DOHH2 (cell line): ENCODE data around the gene DDX17.

Experiments
- H3F3A ChIP-seq: fragments of 200-600 bp; sonication (generic), shearing (Covaris generic); 2 replicates; pipeline ENCODE4 v1.6.0; 2016; ENCODE audit warnings: antibody characterized with exemption, mild to moderate bottlenecking; ENCODE audit not compliant: control insufficient read depth, insufficient read depth
- H3K27ac ChIP-seq: fragments of 200-600 bp; sonication (generic); 2 replicates; pipeline ENCODE4 v1.5.1; 2014; ENCODE audit warnings: low read depth, mild to moderate bottlenecking, low read length, moderate library complexity
- H3K27me3 ChIP-seq: fragments of 200-600 bp; sonication (generic); 2 replicates; pipeline ENCODE4 v1.6.1; 2014; ENCODE audit warnings: mild to moderate bottlenecking, low read length, mixed read lengths; ENCODE audit not compliant: control insufficient read depth
- H3K36me3 ChIP-seq: fragments of 200-600 bp; sonication (generic); 2 replicates; pipeline ENCODE4 v1.6.1; 2014; ENCODE audit warnings: mild to moderate bottlenecking, low read length, moderate library complexity, mixed read lengths; ENCODE audit not compliant: control insufficient read depth
- H3K4me1 ChIP-seq: fragments of 200-600 bp; sonication (generic); 2 replicates; pipeline ENCODE4 v1.6.1; 2014; ENCODE audit warnings: mild to moderate bottlenecking, low read length, mixed read lengths; ENCODE audit not compliant: control insufficient read depth
- H3K4me2 ChIP-seq: fragments of 200-600 bp; sonication (generic); 2 replicates; pipeline ENCODE4 v1.6.0; 2014; ENCODE audit warnings: mild to moderate bottlenecking, low read length, moderate library complexity
- H3K4me3 ChIP-seq: fragments of 200-600 bp; sonication (generic); 2 replicates; pipeline ENCODE4 v1.5.1; 2014; ENCODE audit warnings: mild to moderate bottlenecking, low read length, mixed read lengths
- H3K79me2 ChIP-seq: fragments of 200-600 bp; sonication (generic); 2 replicates; pipeline ENCODE4 v1.6.1; 2014; ENCODE audit warnings: mild to moderate bottlenecking, low read length, mixed read lengths; ENCODE audit not compliant: control insufficient read depth
- H3K9me2 ChIP-seq: fragments of 200-600 bp; sonication (generic); replicated peaks from 2 replicates; pipeline ENCODE4 v1.6.1; 2014; ENCODE audit warnings: mild to moderate bottlenecking, low read length, mixed read lengths; ENCODE audit not compliant: control insufficient read depth
- H3K9me3 ChIP-seq: fragments of 200-600 bp; sonication (generic); 2 replicates; pipeline ENCODE4 v1.6.1; 2014; ENCODE audit warnings: antibody characterized with exemption, low read length, mixed read lengths; ENCODE audit not compliant: control insufficient read depth, insufficient read depth
- H4K20me1 ChIP-seq: fragments of 200-600 bp; sonication (generic); 2 replicates; pipeline ENCODE4 v1.6.0; 2014; ENCODE audit warnings: low read depth, mild to moderate bottlenecking, antibody characterized with exemption, low read length, moderate library complexity; ENCODE audit not compliant: control insufficient read depth, insufficient read depth
- EZH2phosphoT487 ChIP-seq: fragments of 200-600 bp; sonication (generic); IDR thresholded peaks from 2 replicates; pipeline ENCODE4 v1.6.1; 2017; ENCODE audit warnings: borderline replicate concordance, mild to moderate bottlenecking, antibody characterized with exemption, low read length, moderate library complexity, mixed read lengths
- TF ChIP-seq, protein P1 (sequence below): fragments of 200-600 bp; sonication (generic); IDR thresholded peaks from one replicate; pipeline ENCODE4 v1.5.1; 2014; ENCODE audit warnings: antibody characterized with exemption, mild to moderate bottlenecking, low read depth, low read length; ENCODE audit not compliant: poor library complexity, severe bottlenecking

Gene DDX17

GRCh38 chr22:38456272-38456835, 49.8 kb downstream of the DDX17 start:
- H3K4me2 ChIP-seq, result peak overlapping the region; percentile 55
- H3K27me3 ChIP-seq, result peaks cover 73% of the 10 kb centered on the region
- no peaks in the 10 kb centered on the region for H4K20me1 ChIP-seq
- no peaks in the 10 kb centered on the region for H3K36me3 ChIP-seq
- H3K4me3 ChIP-seq, result peak overlapping the region; percentile 40; the same call in 1 of the 2 replicates
- no peaks in the 10 kb centered on the region for H3K9me2 ChIP-seq
- no peaks in the 10 kb centered on the region for H3K9me3 ChIP-seq
- H3K79me2 ChIP-seq, result no peaks in the 10 kb centered on the region
- H3K4me1 ChIP-seq, result peaks cover 8% of the 10 kb centered on the region
- no peaks in the 10 kb centered on the region for H3F3A ChIP-seq
- H3K27ac ChIP-seq, result no peak overlapping the region
- TF ChIP-seq EZH2phosphoT487, result no peak
- TF ChIP-seq, protein P1, sequence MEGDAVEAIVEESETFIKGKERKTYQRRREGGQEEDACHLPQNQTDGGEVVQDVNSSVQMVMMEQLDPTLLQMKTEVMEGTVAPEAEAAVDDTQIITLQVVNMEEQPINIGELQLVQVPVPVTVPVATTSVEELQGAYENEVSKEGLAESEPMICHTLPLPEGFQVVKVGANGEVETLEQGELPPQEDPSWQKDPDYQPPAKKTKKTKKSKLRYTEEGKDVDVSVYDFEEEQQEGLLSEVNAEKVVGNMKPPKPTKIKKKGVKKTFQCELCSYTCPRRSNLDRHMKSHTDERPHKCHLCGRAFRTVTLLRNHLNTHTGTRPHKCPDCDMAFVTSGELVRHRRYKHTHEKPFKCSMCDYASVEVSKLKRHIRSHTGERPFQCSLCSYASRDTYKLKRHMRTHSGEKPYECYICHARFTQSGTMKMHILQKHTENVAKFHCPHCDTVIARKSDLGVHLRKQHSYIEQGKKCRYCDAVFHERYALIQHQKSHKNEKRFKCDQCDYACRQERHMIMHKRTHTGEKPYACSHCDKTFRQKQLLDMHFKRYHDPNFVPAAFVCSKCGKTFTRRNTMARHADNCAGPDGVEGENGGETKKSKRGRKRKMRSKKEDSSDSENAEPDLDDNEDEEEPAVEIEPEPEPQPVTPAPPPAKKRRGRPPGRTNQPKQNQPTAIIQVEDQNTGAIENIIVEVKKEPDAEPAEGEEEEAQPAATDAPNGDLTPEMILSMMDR, result no peak

GRCh38 chr22:38455530-38456271, 50.4 kb downstream of the DDX17 start:
- no peaks in the 10 kb centered on the region for H3K9me3 ChIP-seq
- peaks cover 5% of the 10 kb centered on the region for H3K4me1 ChIP-seq
- H3F3A ChIP-seq, result no peaks in the 10 kb centered on the region
- H3K27ac ChIP-seq, result no peak overlapping the region
- peak; percentile 81; the same call in 1 of the 2 replicates for TF ChIP-seq EZH2phosphoT487
- TF ChIP-seq, protein P1, result no peak
- peaks cover 67% of the 10 kb centered on the region for H3K27me3 ChIP-seq
- H3K4me2 ChIP-seq, result peak overlapping the region; percentile 55
- H3K9me2 ChIP-seq, result no peaks in the 10 kb centered on the region
- H3K79me2 ChIP-seq, result no peaks in the 10 kb centered on the region
- H3K4me3 ChIP-seq, result peak overlapping the region; percentile 40
- no peaks in the 10 kb centered on the region for H4K20me1 ChIP-seq
- H3K36me3 ChIP-seq, result no peaks in the 10 kb centered on the region

DNA sequence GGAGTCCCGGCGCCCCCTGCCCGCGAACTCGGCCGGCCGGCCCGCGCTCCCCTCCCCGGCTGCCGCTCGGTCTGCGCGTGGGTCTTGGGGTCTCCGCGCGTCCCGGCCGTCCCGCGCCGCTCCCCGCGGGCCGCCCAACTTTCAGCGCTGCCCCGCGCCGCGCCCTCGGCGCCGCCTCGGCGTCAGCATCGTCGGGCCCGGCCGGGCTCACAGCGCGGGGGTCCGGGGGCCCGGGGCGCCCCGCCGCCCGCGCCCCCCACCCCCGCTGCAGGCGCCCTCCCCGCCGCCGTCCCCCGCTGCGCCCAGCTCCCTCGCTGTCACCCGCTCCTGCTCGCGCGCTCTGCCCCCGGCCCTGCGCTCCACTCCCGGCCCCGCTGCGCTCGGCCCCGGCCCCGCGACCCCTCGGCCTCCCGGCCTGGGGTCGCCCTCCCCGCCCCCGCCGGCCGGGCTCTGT, 51.0 kb downstream of the DDX17 start, which contains the start of gene KCNJ4:
Gene KCNJ4 (minus strand): TSS at position 124 of the 454 bp plus-strand sequence. CDS start 27,067 bp downstream, outside the sequence.
- Histone ChIP-seq H3K36me3 (no peaks in the 10 kb centered on the region), H3F3A (no peaks in the 10 kb centered on the region), H4K20me1 (no peaks in the 10 kb centered on the region), H3K4me1 (peaks cover 5% of the 10 kb centered on the region), H3K27ac (no peak within 1 kb of the TSS), H3K79me2 (no peaks in the 10 kb centered on the region), H3K9me3 (no peaks in the 10 kb centered on the region), H3K9me2 (no peaks in the 10 kb centered on the region), H3K4me3 (peak within 1 kb of the TSS; percentile 40), H3K27me3 (peaks cover 61% of the 10 kb centered on the region), H3K4me2 (peak within 1 kb of the TSS; percentile 55)
- TF ChIP-seq, protein P1, result no peak
- no peak for TF ChIP-seq EZH2phosphoT487
